Liver (tissue), 3 donors: ENCODE results near the gene DERL3.

Experiments used
- EGR1 ChIP-seq, 2 donors: IDR thresholded peaks; 2 replicates each; pipeline ENCODE4 v1.6.1; 2016 to 2018; ENCODE audit warnings: antibody characterized with exemption in 2 of 2, low read depth in 2 of 2
- GABPA ChIP-seq, 2 donors: IDR thresholded peaks in 1 of 2; conservative IDR thresholded peaks in 1 of 2; 2 replicates each; pipeline ENCODE4 v1.6.1; 2016; ENCODE audit warnings: antibody characterized with exemption in 2 of 2, mild to moderate bottlenecking in 1 of 2, moderate library complexity in 1 of 2
- RAD21 ChIP-seq, 2 donors: IDR thresholded peaks; 2 replicates each; pipeline ENCODE4 v1.6.1; 2016; ENCODE audit warnings: antibody characterized with exemption in 2 of 2, mild to moderate bottlenecking in 2 of 2
- TAF1 ChIP-seq: conservative IDR thresholded peaks from 2 replicates; pipeline ENCODE4 v1.6.1; 2016; ENCODE audit warnings: antibody characterized with exemption, mild to moderate bottlenecking
- YY1 ChIP-seq: IDR thresholded peaks from 2 replicates; pipeline ENCODE4 v1.6.1; 2016; ENCODE audit warnings: antibody characterized with exemption, mild to moderate bottlenecking
- TF ChIP-seq, protein P1 (sequence below): fragments of 150-350 bp; IDR thresholded peaks from 2 replicates; pipeline ENCODE4 v1.5.1; 2017; ENCODE audit warnings: improper control_type of control experiment, low read depth, low read length; ENCODE audit not compliant: missing input control
- TF ChIP-seq, protein P2 (sequence below): IDR thresholded peaks from 2 replicates; pipeline ENCODE4 v1.6.1; 2016; ENCODE audit warnings: antibody characterized with exemption, mild to moderate bottlenecking
- donor health status: healthy.
- donor health status: healthy.

DNA sequence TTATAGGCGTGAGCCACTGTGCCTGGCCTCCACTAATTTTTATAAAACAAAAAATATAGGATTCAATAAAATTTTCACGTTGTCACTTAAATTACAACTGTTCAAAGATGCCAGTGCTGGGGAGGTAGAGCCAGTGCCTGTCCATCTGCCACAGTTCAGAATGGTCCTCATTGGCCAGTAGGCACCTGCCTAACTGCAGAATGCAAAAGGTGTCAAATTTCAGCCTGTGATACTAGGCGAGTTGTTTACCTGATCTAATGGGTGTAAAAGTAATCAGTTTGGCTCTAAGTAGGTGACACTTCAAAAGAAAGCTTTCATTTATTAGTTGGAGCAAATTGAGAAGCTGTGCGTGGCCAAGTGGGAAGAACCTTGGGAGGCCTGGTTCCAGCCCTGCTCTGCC lies 49.7 kb downstream of the DERL3 start:
- TF ChIP-seq RAD21 (IDR thresholded peaks at IDR 0.05): no peak
- TF ChIP-seq, protein P1, sequence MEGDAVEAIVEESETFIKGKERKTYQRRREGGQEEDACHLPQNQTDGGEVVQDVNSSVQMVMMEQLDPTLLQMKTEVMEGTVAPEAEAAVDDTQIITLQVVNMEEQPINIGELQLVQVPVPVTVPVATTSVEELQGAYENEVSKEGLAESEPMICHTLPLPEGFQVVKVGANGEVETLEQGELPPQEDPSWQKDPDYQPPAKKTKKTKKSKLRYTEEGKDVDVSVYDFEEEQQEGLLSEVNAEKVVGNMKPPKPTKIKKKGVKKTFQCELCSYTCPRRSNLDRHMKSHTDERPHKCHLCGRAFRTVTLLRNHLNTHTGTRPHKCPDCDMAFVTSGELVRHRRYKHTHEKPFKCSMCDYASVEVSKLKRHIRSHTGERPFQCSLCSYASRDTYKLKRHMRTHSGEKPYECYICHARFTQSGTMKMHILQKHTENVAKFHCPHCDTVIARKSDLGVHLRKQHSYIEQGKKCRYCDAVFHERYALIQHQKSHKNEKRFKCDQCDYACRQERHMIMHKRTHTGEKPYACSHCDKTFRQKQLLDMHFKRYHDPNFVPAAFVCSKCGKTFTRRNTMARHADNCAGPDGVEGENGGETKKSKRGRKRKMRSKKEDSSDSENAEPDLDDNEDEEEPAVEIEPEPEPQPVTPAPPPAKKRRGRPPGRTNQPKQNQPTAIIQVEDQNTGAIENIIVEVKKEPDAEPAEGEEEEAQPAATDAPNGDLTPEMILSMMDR: no peak
- no peak for TF ChIP-seq TAF1
- TF ChIP-seq, protein P2, sequence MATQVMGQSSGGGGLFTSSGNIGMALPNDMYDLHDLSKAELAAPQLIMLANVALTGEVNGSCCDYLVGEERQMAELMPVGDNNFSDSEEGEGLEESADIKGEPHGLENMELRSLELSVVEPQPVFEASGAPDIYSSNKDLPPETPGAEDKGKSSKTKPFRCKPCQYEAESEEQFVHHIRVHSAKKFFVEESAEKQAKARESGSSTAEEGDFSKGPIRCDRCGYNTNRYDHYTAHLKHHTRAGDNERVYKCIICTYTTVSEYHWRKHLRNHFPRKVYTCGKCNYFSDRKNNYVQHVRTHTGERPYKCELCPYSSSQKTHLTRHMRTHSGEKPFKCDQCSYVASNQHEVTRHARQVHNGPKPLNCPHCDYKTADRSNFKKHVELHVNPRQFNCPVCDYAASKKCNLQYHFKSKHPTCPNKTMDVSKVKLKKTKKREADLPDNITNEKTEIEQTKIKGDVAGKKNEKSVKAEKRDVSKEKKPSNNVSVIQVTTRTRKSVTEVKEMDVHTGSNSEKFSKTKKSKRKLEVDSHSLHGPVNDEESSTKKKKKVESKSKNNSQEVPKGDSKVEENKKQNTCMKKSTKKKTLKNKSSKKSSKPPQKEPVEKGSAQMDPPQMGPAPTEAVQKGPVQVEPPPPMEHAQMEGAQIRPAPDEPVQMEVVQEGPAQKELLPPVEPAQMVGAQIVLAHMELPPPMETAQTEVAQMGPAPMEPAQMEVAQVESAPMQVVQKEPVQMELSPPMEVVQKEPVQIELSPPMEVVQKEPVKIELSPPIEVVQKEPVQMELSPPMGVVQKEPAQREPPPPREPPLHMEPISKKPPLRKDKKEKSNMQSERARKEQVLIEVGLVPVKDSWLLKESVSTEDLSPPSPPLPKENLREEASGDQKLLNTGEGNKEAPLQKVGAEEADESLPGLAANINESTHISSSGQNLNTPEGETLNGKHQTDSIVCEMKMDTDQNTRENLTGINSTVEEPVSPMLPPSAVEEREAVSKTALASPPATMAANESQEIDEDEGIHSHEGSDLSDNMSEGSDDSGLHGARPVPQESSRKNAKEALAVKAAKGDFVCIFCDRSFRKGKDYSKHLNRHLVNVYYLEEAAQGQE: no peak
- TF ChIP-seq EGR1 (IDR thresholded peaks at IDR 0.05; ENCODE audit: low read depth in 2 of 2): no peak
- no peak for TF ChIP-seq GABPA (IDR thresholded peaks at IDR 0.05 in 1 of 2, conservative IDR thresholded peaks at IDR 0.05 in 1 of 2)
- TF ChIP-seq YY1: no peak
